ENCODE data around the gene BEND7. TPM values are rescaled to one million over a fixed set of nuclear protein-coding genes. Genes with fewer than 3 reads are reported as not detected.

BEND7 gene
- total and polyA plus RNA-seq, 2 of the 8 experiments (the other 6 are each of a cell fraction or from before 2014, with no cell fraction given), result 1.9 to 8.2 TPM

DNA sequence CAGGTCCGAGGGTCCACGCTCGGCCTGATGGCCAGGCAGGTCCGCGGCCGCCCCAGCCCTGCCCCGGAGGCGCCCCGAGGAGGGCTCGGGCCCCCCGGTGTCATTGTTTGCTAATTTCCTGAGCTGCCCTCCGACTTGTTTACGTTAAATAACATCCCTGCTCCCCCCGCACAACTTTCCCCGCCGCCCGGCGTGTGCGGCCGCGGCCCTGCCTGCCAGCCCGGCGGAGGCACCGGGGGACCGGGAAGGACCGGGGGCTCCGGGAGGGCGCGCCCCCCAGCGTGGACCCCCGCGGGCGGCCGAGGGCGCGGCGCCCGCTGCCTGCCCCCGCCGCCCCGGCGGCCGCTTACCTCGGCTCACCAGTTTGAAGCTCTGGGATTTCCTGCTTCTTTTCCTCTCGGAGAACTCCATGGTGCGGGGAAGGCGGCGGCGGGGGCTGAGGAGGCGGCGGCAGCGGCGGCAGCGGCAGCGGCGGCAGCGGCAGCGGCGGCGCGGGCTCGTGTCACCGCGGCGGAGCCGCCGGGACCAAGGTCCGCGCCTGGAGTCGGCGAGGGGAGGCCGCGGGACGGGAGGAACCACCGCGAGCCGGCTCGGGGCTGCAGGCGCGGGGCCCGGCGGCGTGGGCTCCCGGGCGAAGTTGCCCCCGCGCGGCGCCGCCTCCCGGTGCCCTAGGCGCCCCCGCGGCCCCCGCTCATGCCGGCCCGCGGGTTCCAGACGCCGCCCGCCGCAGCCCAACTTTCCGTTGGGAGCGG is 515 bp downstream of the BEND7 start:
- no peak overlapping the region for H2BK120ac ChIP-seq (replicated peaks; ENCODE audit: low read depth, low read length)
- H3K9ac ChIP-seq (replicated peaks in 1 of 4; ENCODE audit: extremely low read depth in 1 of 4, low read depth in 3 of 4, low read length in 3 of 4), result peak overlapping the region in 1 of 4 experiments; percentile 79; a peak in 1 of 7 replicates
- H3K79me2 ChIP-seq (ENCODE audit: control insufficient read depth in 1 of 2, insufficient read depth in 2 of 2, low read length in 2 of 2), result no peaks in the 10 kb centered on the region
- H4K91ac ChIP-seq (replicated peaks; ENCODE audit: insufficient read length, low read length), result no peak overlapping the region
- H2BK20ac ChIP-seq (ENCODE audit: low read length), result no peak overlapping the region
- FAIRE-seq (no peak), DNase-seq (ENCODE audit: low read depth in 1 of 2, low spot score in 2 of 2) (no peak)
- H3K27me3 ChIP-seq (replicated peaks in 1 of 4; ENCODE audit: control insufficient read depth in 3 of 4, extremely low read depth in 1 of 4, insufficient read depth in 3 of 4, low read length in 3 of 4), result peaks cover 7 to 33% (median 25%) of the 10 kb centered on the region in 4 experiments
- H3K36me3 ChIP-seq (ENCODE audit: control insufficient read depth in 2 of 4, insufficient read depth in 4 of 4, low read length in 3 of 4), result no peaks in the 10 kb centered on the region; a peak in 1 of 8 replicates
- peak overlapping the region; percentile 48 to 72 (median 60) for H3K4me3 ChIP-seq (ENCODE audit: extremely low read depth in 1 of 4, insufficient read depth in 2 of 4, low read depth in 3 of 4, low read length in 4 of 4)
- no peak overlapping the region for H3K14ac ChIP-seq (ENCODE audit: insufficient read length)
- peaks cover 0 to 2% of the 10 kb centered on the region in 2 experiments for H4K20me1 ChIP-seq (replicated peaks in 1 of 2; ENCODE audit: control insufficient read depth in 1 of 2, insufficient read depth in 2 of 2, low read length in 2 of 2)
- H3K79me1 ChIP-seq (ENCODE audit: low read depth, low read length), result no peaks in the 10 kb centered on the region
- H3K27ac ChIP-seq (ENCODE audit: low read depth, low read length), result no peak overlapping the region
- H2BK12ac ChIP-seq (ENCODE audit: low read depth, low read length), result no peak overlapping the region
- H3K4ac ChIP-seq (replicated peaks; ENCODE audit: insufficient read length, low read depth, low read length), result no peak overlapping the region
- H2AFZ ChIP-seq (ENCODE audit: low read length), result no peak overlapping the region
- no peak overlapping the region for H2BK15ac ChIP-seq (ENCODE audit: low read length)
- no peak overlapping the region for H3K23ac ChIP-seq (ENCODE audit: insufficient read length)
- no peak overlapping the region for H2BK5ac ChIP-seq (ENCODE audit: low read depth, low read length)
- no peak overlapping the region for H3K56ac ChIP-seq (replicated peaks; ENCODE audit: insufficient read length, low read depth, low read length)
- POLR2A ChIA-PET (ENCODE audit: partially characterized antibody), result interaction anchor here (1.5 kb wide), 1 partner anchor 179 kb away, joined by 5 read pairs; no protein-coding TSS in a partner anchor
- no peak overlapping the region for H3K18ac ChIP-seq (ENCODE audit: extremely low read depth, low read length)
- no peak overlapping the region for H4K5ac ChIP-seq (ENCODE audit: insufficient read length, low read depth, low read length)
- H3K4me2 ChIP-seq (ENCODE audit: insufficient read depth in 1 of 2, low read depth in 2 of 2, low read length in 2 of 2), result peak overlapping the region; percentile 82 to 88
- no peak overlapping the region for H2AK5ac ChIP-seq (ENCODE audit: low read depth, low read length)
- H4K8ac ChIP-seq (ENCODE audit: extremely low read depth, insufficient read depth, low read length), result 0 out of 2 replicates have a peak overlapping the region, but pooled peaks have one; percentile 17
- H3K23me2 ChIP-seq (ENCODE audit: low read depth, low read length), result peaks cover 2% of the 10 kb centered on the region; the same call in 1 of the 2 replicates
- 1% methylated on average over 32 of the region's 104 CpGs; no CpG with 5 or more reads in 1 of the 2 experiments for WGBS, 2 experiments (ENCODE audit: extremely low coverage in 1 of 2, insufficient coverage in 1 of 2, insufficient read length in 1 of 2, insufficient replicate concordance in 2 of 2, low coverage in 1 of 2, low lambda C conversion rate in 2 of 2, missing lambda C conversion rate in 1 of 2)
- CTCF ChIA-PET (ENCODE audit: partially characterized antibody), result interaction anchor here (0.6 to 2.0 kb wide), 5 partner anchors 9 to 164 kb away, joined by 3 to 8 read pairs (median 3); no protein-coding TSS in a partner anchor
- peaks cover 0 to 6% (median 2%) of the 10 kb centered on the region in 4 experiments; a peak in 3 of 7 replicates for H3K4me1 ChIP-seq (replicated peaks in 1 of 4; ENCODE audit: control insufficient read depth in 3 of 4, insufficient read depth in 4 of 4, low read length in 3 of 4)
- H3K9me3 ChIP-seq (ENCODE audit: insufficient read depth in 2 of 2, low read depth in 1 of 2, low read length in 1 of 2), result no peaks in the 10 kb centered on the region
- TF ChIP-seq SUZ12 (IDR thresholded peaks at IDR 0.05; ENCODE audit: low read length) (no peak), SP1 (IDR thresholded peaks at IDR 0.05; ENCODE audit: low read depth, low read length) (no peak), EP300 (IDR thresholded peaks at IDR 0.05; ENCODE audit: borderline replicate concordance in 1 of 2, low read depth in 2 of 2, low read length in 2 of 2) (no peak), KDM4A (IDR thresholded peaks at IDR 0.05; ENCODE audit: low read depth, low read length, severe bottlenecking) (no peak), CHD2 (IDR thresholded peaks at IDR 0.05; ENCODE audit: low read length) (no peak), JUN (IDR thresholded peaks at IDR 0.05; ENCODE audit: low read depth, low read length) (no peak), SP4 (IDR thresholded peaks at IDR 0.05; ENCODE audit: low read length) (no peak), PHF8 (conservative IDR thresholded peaks at IDR 0.05; ENCODE audit: low read depth, low read length) (peak; percentile 42; the same call in 1 of the 2 replicates)
- TF ChIP-seq, protein P1, sequence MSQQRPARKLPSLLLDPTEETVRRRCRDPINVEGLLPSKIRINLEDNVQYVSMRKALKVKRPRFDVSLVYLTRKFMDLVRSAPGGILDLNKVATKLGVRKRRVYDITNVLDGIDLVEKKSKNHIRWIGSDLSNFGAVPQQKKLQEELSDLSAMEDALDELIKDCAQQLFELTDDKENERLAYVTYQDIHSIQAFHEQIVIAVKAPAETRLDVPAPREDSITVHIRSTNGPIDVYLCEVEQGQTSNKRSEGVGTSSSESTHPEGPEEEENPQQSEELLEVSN (IDR thresholded peaks at IDR 0.05), result no peak
- TF ChIP-seq, protein P2, sequence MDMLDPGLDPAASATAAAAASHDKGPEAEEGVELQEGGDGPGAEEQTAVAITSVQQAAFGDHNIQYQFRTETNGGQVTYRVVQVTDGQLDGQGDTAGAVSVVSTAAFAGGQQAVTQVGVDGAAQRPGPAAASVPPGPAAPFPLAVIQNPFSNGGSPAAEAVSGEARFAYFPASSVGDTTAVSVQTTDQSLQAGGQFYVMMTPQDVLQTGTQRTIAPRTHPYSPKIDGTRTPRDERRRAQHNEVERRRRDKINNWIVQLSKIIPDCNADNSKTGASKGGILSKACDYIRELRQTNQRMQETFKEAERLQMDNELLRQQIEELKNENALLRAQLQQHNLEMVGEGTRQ (IDR thresholded peaks at IDR 0.05; ENCODE audit: low read length), result no peak
